ENCODE data around the gene CELSR2. TPM values are rescaled to one million over a fixed set of nuclear protein-coding genes. Genes with fewer than 3 reads are reported as not detected.

Gene CELSR2
- total and polyA plus RNA-seq, 2 of the 8 experiments (the other 6 are each of a cell fraction or from before 2014, with no cell fraction given): 12.0 to 27.7 TPM

DNA sequence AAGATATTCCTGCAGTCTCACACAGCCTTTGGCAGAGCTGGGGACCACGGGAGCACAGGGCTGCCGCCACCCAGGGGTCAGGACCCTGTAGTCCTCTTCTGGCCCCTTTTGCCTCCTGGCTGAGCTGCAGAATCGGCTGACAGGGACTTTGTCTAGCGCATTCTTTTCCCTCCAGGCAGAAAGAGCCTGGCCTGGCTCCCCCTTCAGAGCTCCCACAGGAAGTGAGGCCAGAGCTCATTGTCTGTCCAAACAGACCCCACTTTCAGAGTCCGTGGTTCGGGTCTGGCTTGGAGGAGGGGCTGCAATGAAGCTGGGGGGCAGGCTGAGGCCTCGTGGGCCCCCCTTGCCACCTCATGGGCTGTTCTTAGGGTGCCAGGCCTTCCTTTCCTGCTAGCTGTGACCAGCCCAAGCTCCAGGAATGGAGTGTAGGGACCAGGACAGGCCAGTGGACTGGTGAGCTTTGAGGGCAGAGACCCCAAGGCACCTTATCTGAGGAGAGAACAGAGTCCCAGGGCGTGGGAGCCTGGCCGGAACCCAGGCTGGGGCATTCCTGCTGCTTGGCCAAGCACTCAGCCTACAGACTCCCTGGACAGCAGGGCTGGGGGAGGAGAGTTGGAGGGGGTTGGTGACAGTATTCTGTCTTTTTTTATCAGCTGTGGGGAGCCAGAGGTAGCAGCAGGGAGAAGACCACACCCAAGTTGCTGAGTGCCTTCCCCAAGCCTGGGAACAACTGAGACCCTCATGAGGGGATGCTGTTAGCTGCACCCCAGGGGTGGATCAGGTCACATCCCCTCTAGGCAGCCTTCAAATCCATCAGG lies 4.7 kb downstream of the CELSR2 start (continued):
- TF ChIP-seq FOSL1 (IDR thresholded peaks at IDR 0.05; ENCODE audit: insufficient read depth, low read depth, low read length) (no peak), EGR1 (IDR thresholded peaks at IDR 0.05; ENCODE audit: borderline replicate concordance, low read depth, low read length) (no peak), SP4 (IDR thresholded peaks at IDR 0.05; ENCODE audit: low read length) (no peak), SRF (IDR thresholded peaks at IDR 0.05; ENCODE audit: low read depth, low read length) (no peak)
- TF ChIP-seq, protein P1, sequence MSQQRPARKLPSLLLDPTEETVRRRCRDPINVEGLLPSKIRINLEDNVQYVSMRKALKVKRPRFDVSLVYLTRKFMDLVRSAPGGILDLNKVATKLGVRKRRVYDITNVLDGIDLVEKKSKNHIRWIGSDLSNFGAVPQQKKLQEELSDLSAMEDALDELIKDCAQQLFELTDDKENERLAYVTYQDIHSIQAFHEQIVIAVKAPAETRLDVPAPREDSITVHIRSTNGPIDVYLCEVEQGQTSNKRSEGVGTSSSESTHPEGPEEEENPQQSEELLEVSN (IDR thresholded peaks at IDR 0.05): peak; percentile 16; the same call in 1 of the 2 replicates

Data from H1 (cell line).